MM.1S (cell line): ENCODE measurements around the gene GHRL.

ENCODE experiments used
- EZH2 ChIP-seq: fragments of 300-600 bp; sonication (generic); optimal IDR thresholded peaks from 2 replicates; pipeline ENCODE3; 2017; ENCODE audit warnings: low read depth, mild to moderate bottlenecking, antibody characterized with exemption, low read length, mixed read lengths
- TF ChIP-seq, protein P1 (sequence below): fragments of 300-600 bp; sonication (generic); IDR thresholded peaks from 2 replicates; pipeline ENCODE4 v1.5.1; 2016; ENCODE audit warnings: antibody characterized with exemption, low read length, mixed read lengths

- TF ChIP-seq, protein P1, sequence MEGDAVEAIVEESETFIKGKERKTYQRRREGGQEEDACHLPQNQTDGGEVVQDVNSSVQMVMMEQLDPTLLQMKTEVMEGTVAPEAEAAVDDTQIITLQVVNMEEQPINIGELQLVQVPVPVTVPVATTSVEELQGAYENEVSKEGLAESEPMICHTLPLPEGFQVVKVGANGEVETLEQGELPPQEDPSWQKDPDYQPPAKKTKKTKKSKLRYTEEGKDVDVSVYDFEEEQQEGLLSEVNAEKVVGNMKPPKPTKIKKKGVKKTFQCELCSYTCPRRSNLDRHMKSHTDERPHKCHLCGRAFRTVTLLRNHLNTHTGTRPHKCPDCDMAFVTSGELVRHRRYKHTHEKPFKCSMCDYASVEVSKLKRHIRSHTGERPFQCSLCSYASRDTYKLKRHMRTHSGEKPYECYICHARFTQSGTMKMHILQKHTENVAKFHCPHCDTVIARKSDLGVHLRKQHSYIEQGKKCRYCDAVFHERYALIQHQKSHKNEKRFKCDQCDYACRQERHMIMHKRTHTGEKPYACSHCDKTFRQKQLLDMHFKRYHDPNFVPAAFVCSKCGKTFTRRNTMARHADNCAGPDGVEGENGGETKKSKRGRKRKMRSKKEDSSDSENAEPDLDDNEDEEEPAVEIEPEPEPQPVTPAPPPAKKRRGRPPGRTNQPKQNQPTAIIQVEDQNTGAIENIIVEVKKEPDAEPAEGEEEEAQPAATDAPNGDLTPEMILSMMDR: no peak
- TF ChIP-seq EZH2: no peak
These were observed 50.3 kb downstream of the GHRL start for GRCh38 chr3:10242182-10243065.
